Cardiac septum (tissue), 1 donor: ENCODE data around the gene FSTL3. TPM values are rescaled to one million over a fixed set of nuclear protein-coding genes. Genes with fewer than 3 reads are reported as not detected.
"Not testable (repeated sequence)": the region's sequence is repeated elsewhere in the genome, so short reads cannot be mapped to it uniquely, and the experiment has no call there.

Source experiments
- DNase-seq: peaks from one replicate; pipeline ENCODE4 v3.0.0-alpha.2; 2020; ENCODE audit warnings: low spot score
- intact Hi-C: fragments of 100-400 bp; cut with DNase I; formaldehyde crosslinking; loops from one replicate; pipeline ENCODE4 v1.14.0; 2022
- total RNA-seq: library from RNA; stranded (reverse); fragmentation: NEBNext Ultra II Directional; extraction: Animal tissue kit (Norgen Biotek cat#: 25700); gene quantifications from one replicate; pipeline ENCODE4 v1.2.1, GENCODE V29; 2021
- donor health status: DM: no; HTN: no; CAD: no.

Gene FSTL3
- total RNA-seq, 1 donor from 2014 or later: 136 TPM

- DNase-seq: no peak
- intact Hi-C loops: no loop called here
These were observed 17.0 kb upstream of the FSTL3 start for GRCh38 chr19:658916-659839.

- intact Hi-C loops: loop anchor here (5.0 kb wide), 1 partner anchor 89 kb away; the partner anchor contains the start of gene BSG
- DNase-seq: no peak
These were observed 15.3 kb upstream of the FSTL3 start for GRCh38 chr19:660793-661426.

DNA sequence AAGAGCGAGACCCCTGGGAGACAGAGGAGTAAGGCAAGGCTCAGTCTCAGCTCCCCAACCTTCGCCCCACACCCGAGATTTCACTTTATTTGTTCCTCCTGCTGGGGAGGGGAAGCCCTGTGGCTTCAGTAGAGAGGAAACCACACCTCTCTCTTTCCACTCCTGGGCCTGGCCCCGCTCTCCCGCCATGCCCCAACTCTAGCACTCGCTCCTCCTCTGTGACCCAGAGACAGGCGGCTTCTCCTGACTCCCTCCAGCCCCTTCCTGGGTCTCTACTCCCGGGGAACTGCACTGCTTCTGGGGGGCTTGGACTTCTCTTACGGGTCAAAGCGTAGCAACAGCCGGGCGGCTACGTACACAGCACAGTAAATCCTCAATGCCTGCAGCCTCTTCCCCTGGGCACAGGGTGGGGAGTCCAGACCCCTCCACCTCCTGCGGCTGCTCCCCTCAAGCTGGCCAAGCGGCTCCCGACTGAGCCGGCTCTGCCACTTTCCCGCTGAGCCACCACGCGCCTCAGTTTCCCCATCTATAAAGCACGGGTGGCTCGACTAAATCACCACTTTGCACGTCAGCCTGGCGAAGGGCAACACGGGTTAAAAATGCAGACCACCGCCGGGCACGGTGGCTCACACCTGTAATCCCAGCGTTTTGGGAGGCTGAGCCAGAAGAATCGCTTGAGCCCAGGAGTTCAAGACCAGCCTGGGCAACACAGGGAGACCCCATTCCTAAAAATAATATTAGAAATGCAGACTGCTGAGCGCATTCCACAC lies 14.6 kb upstream of the FSTL3 start:
- intact Hi-C loops: loop anchor here (5.0 kb wide), 1 partner anchor 89 kb away; the partner anchor contains the start of gene BSG
- no peak for DNase-seq

- DNase-seq: no peak
- intact Hi-C loops: loop anchor here (5.0 kb wide), 1 partner anchor 90 kb away; the partner anchor contains the start of gene BSG
These were observed 13.8 kb upstream of the FSTL3 start for GRCh38 chr19:662207-662961.

DNA sequence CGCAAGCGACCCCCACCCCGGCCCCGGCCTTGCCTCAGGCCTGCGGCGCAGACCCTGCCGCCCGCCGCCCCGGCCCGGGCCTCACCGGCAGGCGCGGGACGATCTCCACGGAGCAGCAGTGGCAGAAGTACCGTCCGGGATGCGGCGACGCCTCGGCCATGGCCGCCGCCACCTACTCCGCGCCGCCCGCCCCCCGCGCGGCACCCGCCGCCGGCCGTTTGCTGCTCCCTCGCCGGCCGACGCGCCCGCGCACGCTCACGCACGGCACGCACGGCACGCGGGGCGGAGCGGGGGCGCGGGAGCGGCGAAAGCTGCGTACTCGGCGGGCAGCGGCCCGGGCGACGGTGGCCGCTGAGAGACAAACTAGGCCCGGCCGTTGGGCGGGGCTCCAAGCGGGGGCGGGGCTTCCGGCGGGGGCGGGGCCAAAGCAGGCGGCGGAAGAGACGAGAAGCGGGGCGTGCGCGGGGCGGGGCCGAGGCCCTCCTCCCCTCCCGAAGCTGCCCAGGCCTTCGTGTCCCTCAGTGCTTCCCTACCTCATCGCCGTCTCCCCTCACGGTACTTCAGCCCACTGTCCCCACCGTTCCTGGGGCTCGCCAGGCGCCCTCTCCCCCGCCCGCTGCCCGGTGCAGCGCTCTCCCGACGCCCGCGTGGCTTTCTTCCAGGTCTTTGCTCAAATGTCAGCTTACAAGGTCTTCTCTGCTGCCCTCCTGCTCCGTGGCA lies 13.1 kb upstream of the FSTL3 start, which contains the start of gene RNF126:
RNF126 (minus strand) TSS at position 253 of the 720 bp plus-strand sequence; CDS start at position 160, 93 bp downstream.
- intact Hi-C loops: loop anchor here (5.0 kb wide), 1 partner anchor 91 kb away; the partner anchor contains the start of gene BSG
- DNase-seq: peak; percentile 97

GRCh38 chr19:663682-664117 lies 12.5 kb upstream of the FSTL3 start:
- no peak for DNase-seq
- intact Hi-C loops: loop anchor here (2.0 to 5.0 kb wide), 2 partner anchors 71 to 91 kb away; partner anchors contain the start of gene BSG

- intact Hi-C loops: loop anchor here (2.0 to 5.0 kb wide), 2 partner anchors 70 to 93 kb away; partner anchors contain the start of gene BSG
- peak; percentile 91 for DNase-seq
These were observed 11.2 kb upstream of the FSTL3 start for GRCh38 chr19:664913-665443.

DNA sequence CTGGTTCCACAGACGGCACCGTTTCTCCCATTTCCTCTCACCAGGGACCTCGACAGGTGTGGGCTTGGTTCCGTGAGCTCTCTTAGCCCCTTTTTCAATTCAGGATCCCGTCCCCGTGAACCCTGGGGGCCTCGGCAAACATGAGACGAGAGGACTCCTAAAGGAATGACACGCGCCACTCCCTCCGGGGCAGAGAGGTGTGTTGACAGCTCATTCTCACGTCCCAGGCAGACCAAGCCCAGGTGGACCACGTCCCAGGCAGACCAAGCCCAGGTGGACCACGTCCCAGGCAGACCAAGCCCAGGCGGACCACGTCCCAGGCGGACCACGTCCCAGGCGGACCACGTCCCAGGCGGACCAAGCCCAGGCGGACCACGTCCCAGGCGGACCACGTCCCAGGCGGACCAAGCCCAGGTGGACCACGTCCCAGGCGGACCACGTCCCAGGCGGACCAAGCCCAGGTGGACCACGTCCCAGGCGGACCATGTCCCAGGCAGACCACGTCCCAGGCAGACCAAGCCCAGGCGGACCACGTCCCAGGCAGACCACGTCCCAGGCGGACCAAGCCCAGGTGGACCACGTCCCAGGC lies 9.1 kb upstream of the FSTL3 start:
- DNase-seq, intact Hi-C loops: not testable (repeated sequence)

- intact Hi-C loops, DNase-seq: not testable (repeated sequence)
These were observed 7.3 kb upstream of the FSTL3 start for GRCh38 chr19:668675-669434.

DNA sequence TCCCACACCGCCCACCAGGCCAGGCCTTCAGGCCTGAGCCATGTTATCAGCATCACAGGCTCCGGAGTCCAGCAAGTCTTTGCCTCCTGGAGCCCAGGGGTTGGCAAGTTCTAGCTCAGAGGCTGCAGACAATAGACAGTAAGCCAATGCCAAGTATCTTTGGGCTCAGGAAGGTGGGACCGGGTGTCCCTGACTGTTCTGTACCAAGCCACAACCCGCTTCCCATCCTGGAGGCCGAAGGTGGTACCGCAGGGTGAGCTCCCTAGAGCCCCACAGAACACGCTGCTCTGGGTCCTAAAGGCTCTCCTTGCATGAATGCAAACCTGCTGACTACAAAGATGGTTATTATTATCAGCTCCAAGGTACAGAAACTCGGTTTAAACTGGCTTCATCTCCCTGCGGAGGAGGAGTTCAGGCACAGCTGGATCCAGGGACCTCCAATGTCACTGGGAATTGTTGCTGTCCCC lies 5.5 kb upstream of the FSTL3 start:
- DNase-seq: no peak
- intact Hi-C loops: no loop called here

GRCh38 chr19:674282-675151 lies 1.7 kb upstream of the FSTL3 start:
- no peak for DNase-seq
- intact Hi-C loops: no loop called here

- intact Hi-C loops: no loop called here
- no peak for DNase-seq
These were observed 219 bp upstream of the FSTL3 start for GRCh38 chr19:676007-676338.

DNA sequence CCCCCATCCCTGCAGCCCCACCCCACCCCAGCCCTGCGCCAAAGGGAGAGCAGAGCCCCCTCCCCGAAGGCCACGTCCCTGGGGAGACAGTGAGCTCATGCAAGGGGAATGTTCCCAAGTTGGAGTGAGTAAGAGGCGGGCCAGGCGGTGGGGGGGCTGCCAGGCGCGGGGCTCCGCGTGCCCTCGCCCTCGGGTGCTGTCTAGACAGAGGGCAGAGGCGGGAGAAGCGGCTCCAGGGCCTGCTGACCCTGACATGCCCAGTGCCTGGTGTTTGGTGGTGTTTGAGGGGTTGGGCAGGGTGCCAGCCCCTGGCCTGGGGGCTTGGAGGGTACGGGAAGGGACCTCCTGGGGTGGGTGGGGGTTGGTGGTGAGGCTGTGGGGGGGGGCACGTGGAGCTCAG lies 1.0 kb downstream of the FSTL3 start:
- intact Hi-C loops: no loop called here
- peak; percentile 88 for DNase-seq

GRCh38 chr19:677601-678436 lies 1.6 kb downstream of the FSTL3 start:
- intact Hi-C loops: no loop called here
- no peak for DNase-seq

DNA sequence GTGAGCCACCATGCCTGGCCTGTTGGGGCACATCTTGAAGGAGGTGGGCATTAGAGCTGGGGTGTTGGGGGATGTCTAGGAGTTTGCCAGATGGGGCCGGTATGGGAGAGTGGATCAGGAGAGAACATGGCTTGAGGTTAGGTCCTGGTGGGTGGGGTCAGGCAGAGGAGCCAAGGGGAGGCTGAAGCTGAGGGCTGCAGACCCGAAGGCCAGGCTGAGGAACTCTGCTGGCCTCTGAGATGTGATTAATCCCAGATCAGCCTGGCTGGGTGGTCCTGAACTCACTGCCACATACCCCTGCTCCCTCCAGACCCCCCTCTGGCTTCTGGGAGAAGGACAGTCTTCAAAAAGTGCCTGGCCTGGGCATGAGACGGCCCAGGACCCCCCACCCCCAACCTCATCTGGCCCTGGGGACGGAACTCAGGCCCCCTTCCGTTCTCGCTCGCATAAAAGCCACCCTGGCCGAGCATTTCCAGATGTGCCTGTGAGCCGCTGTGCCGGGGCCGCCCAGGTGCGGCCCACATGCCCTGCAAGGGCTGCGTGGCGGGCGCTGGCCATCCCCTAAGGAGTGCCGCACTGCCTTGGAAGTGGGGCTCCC lies 2.7 kb downstream of the FSTL3 start:
- intact Hi-C loops: no loop called here

More for the DNA sequence above, 2.7 kb downstream of the FSTL3 start:
- no peak for DNase-seq
